Breast epithelium (tissue), 3 donors: Measurements from ENCODE around the gene BABAM2.

Experiments
- POLR2A ChIP-seq: fragments of 450-650 bp; IDR thresholded peaks from one replicate; pipeline ENCODE4 v1.6.1; 2016; ENCODE audit warnings: antibody characterized with exemption, mild to moderate bottlenecking, moderate library complexity
- TF ChIP-seq, protein P1 (sequence below), 3 donors: fragments of 450-650 bp; IDR thresholded peaks; one replicate each; pipeline ENCODE4 v1.5.1; 2016 to 2017; ENCODE audit warnings: antibody characterized with exemption in 3 of 3, mild to moderate bottlenecking in 3 of 3, moderate library complexity in 3 of 3

DNA sequence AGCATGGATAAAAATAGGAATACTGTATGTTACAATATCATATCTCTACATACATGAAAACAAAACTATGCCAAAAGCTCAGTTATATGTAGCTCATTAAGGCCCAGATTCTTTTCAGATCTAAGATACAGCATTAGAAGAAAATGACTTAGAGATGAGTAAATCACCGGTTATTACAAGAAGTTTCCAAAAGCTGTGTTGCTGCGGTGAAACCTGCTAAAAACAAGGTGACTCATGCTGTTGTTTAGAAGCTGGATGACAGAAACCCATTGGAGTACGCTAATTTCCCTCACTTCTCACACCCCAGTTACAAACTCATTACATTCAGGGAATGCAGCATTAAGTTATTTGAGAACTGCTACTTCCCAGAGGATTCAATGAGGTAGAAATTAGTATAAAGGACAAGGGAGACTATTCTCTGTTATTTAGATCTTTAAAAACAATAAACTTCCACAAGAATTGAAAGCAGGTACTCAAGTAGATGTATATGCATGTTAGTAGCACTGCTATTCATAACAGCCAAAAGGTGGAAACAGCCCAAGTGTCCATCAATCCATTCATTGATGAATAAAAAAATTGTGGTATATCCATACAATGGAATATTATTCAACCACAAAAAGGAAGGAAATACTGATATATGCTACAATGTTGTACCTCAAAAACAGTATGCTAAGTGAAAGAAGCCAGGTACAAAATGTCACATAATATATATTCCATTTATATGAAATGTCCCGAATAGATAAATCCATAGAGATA is 32.9 kb upstream of the BABAM2 start:
- TF ChIP-seq, protein P1, sequence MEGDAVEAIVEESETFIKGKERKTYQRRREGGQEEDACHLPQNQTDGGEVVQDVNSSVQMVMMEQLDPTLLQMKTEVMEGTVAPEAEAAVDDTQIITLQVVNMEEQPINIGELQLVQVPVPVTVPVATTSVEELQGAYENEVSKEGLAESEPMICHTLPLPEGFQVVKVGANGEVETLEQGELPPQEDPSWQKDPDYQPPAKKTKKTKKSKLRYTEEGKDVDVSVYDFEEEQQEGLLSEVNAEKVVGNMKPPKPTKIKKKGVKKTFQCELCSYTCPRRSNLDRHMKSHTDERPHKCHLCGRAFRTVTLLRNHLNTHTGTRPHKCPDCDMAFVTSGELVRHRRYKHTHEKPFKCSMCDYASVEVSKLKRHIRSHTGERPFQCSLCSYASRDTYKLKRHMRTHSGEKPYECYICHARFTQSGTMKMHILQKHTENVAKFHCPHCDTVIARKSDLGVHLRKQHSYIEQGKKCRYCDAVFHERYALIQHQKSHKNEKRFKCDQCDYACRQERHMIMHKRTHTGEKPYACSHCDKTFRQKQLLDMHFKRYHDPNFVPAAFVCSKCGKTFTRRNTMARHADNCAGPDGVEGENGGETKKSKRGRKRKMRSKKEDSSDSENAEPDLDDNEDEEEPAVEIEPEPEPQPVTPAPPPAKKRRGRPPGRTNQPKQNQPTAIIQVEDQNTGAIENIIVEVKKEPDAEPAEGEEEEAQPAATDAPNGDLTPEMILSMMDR (IDR thresholded peaks at IDR 0.05) = no peak
- TF ChIP-seq POLR2A = no peak
